ENCODE measurements around the gene SAG.

DNA sequence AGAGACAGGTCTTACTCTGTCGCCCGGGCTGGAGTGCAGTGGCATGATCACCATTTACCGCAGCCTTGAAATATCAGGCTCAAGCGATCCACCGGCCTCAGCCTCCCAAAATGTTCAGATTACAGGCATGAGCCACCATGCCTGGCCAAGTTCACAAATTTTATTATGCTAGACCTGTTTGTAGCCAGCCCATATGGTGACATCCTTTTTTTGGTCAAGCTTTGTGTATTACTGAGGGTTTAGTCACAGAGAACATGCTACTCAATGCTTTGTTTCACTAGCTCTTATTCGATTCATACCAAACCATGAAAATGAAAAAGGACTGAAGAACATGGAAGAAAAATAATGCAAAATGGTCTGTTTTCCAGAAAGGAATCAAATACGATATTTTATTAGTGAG lies 88.1 kb downstream of the SAG start:
- TF ChIP-seq, protein P1, sequence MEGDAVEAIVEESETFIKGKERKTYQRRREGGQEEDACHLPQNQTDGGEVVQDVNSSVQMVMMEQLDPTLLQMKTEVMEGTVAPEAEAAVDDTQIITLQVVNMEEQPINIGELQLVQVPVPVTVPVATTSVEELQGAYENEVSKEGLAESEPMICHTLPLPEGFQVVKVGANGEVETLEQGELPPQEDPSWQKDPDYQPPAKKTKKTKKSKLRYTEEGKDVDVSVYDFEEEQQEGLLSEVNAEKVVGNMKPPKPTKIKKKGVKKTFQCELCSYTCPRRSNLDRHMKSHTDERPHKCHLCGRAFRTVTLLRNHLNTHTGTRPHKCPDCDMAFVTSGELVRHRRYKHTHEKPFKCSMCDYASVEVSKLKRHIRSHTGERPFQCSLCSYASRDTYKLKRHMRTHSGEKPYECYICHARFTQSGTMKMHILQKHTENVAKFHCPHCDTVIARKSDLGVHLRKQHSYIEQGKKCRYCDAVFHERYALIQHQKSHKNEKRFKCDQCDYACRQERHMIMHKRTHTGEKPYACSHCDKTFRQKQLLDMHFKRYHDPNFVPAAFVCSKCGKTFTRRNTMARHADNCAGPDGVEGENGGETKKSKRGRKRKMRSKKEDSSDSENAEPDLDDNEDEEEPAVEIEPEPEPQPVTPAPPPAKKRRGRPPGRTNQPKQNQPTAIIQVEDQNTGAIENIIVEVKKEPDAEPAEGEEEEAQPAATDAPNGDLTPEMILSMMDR (IDR thresholded peaks at IDR 0.05; ENCODE audit: low read length) = no peak
- TF ChIP-seq EZH2phosphoT487 (IDR thresholded peaks at IDR 0.05; ENCODE audit: low read length) = no peak

Measured in MM.1S (cell line).